Measurements from ENCODE around the gene SFRP2.

Gene SFRP2

DNA sequence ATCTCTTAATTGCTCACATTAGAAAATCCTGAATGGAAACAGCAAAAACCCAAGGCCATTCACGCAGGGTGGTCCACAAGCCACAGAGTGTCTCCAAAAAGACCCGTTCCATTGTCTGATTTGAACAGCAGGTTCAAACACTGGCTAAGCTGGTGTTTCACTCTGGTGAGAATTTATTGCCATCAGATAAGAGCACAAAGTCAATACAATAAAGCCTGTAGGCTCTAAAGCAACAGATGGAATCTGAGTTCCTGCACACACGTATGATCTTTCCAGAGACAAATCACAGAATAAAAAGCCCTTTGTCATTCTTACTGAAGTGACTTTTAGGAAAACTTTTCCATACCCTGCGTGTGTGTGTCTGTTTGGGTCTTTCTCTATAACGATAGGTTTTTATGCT lies 5.1 kb upstream of the SFRP2 start:
- DNase-seq: no peak

DNA sequence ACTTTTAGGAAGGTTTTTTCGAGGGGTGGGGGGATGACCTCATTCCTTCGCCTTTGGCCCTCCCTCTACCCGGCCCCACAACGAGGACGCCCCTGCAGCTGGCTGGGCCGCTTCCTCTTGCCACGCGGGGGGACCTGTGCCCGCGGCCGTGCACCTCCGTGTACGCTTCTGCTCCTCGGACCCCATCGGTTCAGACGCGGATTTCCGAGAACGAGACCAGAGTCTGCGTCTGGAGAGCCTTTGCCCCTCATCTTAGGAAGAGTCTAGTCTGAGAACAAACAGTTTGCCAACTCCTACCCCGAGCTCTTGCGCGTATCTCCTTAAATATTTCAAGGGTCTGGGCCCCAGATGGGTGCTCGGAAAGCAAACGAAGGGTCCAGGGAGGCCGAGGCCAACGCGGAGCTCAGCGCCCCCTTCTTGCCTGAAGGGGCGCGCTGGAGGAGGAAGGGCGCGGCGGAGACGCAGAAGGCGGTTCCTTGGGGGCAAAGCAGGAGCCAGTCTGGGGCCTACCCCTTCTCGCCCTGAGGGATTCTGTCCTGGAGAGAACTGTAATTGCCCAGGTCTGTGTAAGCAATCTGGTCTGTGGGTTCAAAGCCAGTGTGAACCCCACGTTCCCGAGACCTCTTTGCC lies 3.9 kb upstream of the SFRP2 start:
- DNase-seq: no peak

DNA sequence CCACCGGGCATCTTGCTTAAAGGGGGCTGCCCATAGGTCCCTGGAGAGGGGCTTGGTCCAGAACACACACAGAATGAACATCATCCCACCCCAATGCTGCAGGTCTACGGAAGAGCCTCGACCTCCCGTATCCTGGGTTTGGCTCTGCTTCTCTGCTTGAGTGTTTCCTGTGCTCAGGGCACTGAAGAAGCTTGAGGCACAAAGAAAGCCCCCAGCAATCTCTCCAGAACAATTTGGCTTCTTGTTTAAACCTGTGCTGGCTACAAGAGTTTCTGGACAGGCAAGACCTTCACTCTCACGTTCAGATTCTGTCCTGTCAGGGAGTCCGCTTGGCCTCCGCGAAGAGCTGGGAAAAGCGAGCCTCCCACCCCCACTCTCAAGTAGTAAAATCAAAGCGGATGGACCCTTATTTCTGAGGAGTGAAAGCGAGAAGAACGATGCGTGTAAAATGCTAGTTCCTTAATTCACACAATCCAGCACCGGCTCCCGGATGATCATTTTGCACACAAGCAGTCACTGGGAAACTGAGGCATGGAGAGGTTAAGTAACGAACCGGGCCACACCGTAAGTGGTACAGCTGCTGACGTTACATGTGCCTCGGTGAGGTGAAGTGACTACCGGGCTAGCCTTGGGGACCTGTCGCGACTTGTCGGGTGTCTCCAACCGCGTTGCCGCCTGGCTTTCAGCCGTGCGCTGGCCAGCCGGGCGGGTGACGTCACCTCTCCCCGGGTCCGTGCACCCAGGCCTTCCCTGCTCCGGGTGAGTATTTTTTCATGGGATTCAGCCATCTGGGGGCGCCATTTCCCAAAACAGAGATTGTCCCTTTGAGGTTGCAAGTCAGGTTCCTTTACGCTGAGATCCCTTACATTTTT lies 3.1 kb upstream of the SFRP2 start:
- DNase-seq: no peak

DNA sequence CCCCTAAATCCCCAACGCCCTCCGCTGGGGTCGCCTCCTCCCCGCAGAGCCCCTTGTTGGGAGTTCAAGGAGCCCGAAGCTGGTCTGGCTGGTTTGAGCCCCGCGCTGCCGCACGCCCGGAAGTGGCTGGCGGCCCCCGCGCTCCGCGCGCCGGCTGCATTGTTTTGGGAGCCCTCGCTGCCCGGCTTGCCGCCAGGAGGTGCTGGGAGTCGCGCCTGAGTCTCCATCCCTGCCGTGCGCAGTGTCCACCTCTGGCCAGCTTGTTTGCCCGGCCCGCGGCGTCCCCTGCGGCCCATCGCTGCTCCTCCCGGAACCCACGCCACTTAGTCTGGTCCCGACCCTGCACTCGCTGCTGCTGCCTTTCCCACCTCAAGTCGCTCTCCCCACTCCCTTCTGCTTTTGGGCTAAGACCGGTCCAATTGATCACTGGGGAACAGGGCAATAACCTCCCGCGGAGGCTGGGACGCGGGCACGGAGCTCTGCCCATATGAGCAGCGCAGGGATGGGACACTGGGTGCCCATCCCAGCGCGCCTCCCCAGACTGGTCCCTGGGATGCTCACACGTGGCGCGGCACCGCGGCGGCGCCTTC lies 2.2 kb upstream of the SFRP2 start:
- DNase-seq: no peak

- no peak for DNase-seq
These were observed 1.6 kb upstream of the SFRP2 start for GRCh38 chr4:153790500-153790865.

- no peak for DNase-seq
These were observed 1.0 kb upstream of the SFRP2 start for GRCh38 chr4:153789741-153790499.

DNA sequence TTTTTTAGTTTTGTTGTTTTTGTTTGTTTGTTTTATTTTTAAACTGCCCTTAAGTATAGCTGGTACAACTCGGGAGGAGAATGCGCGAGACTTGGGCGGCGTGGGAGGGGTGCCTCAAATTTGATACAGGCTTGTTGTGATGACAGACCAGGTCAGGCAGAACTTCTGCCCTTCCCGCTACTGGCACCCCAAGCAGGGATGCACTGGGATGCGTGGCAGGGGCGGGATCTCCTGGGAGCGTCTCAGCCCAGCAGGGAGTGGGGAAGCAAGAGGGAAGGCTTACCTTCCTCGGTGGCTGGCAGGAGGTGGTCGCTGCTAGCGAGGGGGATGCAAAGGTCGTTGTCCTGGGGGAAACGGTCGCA lies 851 bp downstream of the SFRP2 start:
- no peak for DNase-seq

DNA sequence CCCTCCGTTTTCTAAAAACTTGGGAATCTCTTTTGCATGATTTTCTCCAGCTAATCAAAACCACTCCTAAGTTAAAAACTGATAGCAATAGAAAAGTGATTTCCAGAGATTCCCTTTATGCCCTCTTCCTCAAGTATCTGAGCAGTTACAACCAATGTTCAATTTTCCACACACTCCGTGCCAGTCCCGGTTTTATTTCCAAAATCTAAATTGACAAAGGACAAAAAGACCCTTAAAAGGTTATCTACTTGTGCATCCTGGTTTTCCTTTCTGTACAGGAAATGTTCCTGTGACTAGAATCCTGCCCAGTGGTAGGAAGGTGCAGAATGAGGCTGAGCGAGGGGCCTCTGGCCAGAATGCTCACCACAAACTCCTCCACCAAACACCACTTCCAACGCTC lies 1.3 kb downstream of the SFRP2 start:
- DNase-seq: no peak

DNA sequence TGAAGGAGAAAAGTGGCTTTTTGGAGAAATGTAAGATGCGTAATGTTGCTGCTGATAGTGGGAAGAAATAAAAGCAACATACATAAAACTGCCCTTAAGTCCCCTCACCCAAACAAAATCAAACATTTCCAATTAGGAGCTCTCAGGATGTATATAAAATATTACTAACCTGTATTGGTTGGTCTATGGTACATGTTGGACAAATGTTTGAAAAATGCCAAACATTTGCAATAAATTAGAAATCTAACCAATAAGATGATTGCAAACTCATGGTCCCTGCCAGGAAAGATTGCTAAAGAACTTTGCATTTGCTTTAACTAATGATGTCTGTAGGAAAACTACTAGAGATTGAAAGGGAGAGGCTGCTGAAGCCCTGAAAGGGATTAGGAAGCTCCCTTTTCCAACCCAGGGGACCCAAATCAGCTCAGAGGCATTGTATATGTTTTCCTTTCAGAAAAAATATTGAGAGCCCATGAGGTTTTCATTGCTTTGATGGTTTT lies 1.8 kb downstream of the SFRP2 start:
- no peak for DNase-seq

- DNase-seq: no peak
These were observed 2.8 kb downstream of the SFRP2 start for GRCh38 chr4:153785910-153786721.

GRCh38 chr4:153784166-153784699 lies 4.7 kb downstream of the SFRP2 start:
- no peak for DNase-seq

DNA sequence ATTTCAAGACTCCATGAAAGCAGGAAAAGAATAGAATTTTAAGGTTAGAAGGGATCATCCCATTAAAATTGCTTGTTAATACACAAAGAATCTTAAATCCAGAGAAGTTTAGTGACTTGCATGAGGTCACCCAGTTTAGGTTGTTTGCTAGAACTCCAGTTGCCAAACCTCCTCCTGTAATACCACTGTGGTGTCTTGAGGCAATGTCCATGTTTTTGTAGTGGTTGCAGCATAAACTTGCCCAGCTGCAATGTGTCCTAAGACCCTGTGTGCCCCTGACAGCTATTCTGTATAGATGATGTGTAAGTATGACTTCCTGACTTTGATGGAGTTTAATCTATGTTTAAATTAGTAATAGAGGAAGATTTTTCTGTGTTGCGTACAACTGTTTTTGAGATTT lies 6.3 kb downstream of the SFRP2 start:
- no peak for DNase-seq

- DNase-seq: no peak
These were observed 7.0 kb downstream of the SFRP2 start for GRCh38 chr4:153781717-153782416.

DNA sequence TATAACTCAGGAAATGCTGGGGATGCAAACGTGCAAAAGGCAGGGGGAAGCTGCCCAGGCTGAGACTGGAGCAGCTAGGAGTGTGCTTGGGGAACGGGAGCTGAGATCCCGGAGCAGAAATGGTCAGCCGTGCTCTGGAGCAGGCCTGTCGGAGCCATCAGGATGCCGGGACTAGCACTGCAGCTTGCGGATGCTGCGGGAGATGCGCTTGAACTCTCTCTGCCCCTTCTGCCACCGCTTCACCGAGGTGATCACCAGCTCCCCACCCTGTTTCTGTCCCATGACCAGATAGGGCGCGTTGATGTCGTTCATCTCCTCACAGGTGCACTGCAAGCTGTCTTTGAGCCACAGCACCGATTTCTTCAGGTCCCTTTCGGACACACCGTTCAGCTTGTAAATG lies 7.6 kb downstream of the SFRP2 start:
- DNase-seq: no peak

GRCh38 chr4:153780876-153781275 lies 8.0 kb downstream of the SFRP2 start:
- DNase-seq: no peak

DNA sequence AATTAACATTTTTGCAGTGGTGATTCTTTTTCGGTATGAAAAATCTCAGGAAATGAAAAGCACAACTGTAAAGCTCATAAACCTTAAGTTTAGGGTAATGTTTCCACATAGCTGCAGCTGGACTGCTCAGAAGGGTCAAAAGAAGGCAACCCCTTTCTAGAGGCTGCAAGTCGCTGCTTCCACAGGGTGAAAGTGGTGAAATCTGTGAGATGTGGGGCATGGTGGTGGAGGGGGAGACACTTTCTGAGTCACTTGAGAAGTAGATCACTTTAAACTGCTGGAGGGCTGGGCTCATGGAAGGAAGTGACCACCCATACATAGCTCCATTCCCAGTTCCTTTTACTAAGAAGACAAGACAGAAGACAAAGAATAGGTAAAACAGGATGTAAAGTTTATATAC lies 8.7 kb downstream of the SFRP2 start:
- DNase-seq: no peak

DNA sequence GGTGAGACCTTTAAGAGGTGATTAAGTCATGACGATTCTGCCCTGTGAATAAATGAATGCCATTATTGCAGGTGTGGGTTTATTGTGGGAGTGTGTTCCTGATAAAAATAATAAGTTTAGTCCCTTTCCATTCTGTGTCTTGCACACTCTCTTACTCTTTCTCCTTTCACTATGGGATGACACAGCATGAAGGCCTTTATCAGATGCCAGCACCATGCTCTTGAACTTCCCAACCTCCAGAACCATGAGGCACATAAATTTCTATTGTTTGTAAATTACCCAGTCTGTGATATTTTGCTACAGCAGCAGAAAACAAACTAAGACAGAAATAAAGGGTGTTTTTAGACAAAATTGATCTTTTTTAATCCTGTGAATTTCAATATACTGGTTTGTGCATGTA lies 10.5 kb downstream of the SFRP2 start:
- DNase-seq: no peak

DNA sequence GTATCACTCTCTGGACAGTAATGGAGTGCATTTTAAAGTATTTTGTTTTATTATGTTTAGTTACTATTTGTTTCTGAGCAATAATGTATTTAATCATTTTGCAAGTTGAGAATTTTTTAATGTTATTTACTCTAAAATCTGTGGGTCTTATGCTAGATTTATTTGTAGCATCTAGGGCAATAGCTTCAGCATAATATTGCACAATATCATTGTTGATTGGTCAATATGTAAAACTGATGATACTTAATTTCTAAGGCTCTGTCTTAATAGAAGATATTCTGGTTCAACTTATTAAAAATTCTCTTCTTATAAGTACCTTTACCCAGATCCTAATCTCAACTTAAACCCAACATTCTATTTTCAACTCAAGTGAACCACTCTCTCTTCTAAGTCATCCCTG lies 11.5 kb downstream of the SFRP2 start:
- no peak for DNase-seq

DNA sequence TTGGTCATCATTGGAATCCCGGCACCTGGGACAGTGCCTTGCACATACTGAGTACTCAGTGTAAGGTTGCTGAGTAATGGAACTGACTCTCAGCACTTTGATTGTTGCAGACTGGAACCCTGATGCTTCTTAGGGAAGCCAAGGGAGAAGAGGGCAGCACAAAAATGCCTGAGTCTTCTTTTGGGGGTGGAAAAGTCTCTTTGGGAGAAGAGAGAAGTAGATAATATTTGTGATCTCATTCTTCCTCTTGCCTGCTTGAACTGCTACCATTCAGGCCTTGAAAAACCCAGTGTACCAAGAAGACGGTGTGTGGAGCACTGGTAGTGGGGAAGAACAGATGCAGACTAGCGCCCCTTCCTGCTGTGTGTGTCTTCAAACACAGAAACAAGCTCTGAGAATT lies 12.3 kb downstream of the SFRP2 start:
- no peak for DNase-seq

- no peak for DNase-seq
These were observed 15.6 kb downstream of the SFRP2 start for GRCh38 chr4:153773236-153773690.

DNA sequence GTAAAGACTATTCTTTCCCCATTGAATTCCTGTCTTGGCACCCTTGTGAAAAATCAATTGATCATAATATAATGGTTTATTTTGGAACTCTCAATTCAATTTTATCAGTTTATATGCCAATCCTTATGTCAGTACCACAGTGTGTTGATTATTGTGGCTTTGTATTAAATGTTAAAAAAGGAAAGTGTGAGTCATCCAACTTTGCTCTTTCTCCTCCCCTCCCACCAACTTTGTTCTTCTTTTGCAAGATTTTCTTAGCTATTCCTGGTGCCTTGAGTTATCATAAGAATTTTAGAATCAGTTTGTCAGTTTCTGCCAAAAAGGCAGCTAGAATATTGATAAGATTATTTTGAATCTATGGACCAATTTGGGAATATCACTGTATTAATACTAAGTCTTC lies 17.8 kb downstream of the SFRP2 start:
- no peak for DNase-seq

DNA sequence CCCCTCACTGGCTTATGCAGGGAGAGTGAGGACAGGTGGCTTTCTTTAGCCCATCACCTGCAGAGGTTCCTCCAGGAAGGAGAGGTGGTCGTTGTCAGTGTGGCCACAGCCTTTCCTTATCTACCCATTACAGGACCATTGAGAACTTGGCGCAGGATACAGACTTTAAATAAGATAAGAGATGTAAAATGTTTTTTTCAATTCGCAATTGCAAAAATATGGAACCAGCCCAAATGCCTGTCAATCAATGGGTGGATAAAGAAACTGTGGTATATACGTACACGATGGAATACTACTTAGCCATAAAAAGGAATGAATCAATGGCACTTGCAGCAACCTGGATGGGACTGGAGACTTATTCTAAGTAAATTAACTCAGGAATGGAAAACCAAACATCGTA lies 22.1 kb downstream of the SFRP2 start:
- DNase-seq: no peak

Data from NCI-H1417 treated with DMSO at 0.1 percent for 48 hours (cell line).